ENCODE results near the gene ADRA1B. TPM values are rescaled to one million over a fixed set of nuclear protein-coding genes. Genes with fewer than 3 reads are reported as not detected.
A peak's percentile ranks its signal among the peaks of the same experiment; 100 is the strongest.

ADRA1B gene
- total RNA-seq, 1 donor = 0.36 TPM

GRCh38 chr5:159883522-159883950 is 32.7 kb upstream of the ADRA1B start:
- Histone ChIP-seq H4K20me1 (ENCODE audit: insufficient read depth, low read length) (no peaks in the 10 kb centered on the region), H3K4me3 (ENCODE audit: insufficient read depth, low read length) (no peak overlapping the region), H3K9me3 (ENCODE audit: low read depth, low read length) (no peaks in the 10 kb centered on the region), H3K79me2 (ENCODE audit: insufficient read depth, low read length) (no peaks in the 10 kb centered on the region), H3K4me2 (ENCODE audit: insufficient read depth, low read length) (no peak overlapping the region), H2AFZ (ENCODE audit: low read length) (no peak overlapping the region), H3K27ac (ENCODE audit: low read depth, low read length) (peak overlapping the region; percentile 29), H3K27me3 (ENCODE audit: insufficient read depth, low read length) (no peaks in the 10 kb centered on the region), H3K36me3 (ENCODE audit: insufficient read depth, low read length) (no peaks in the 10 kb centered on the region), H3K4me1 (ENCODE audit: insufficient read depth, low read length) (peaks cover 17% of the 10 kb centered on the region)
- DNase-seq (ENCODE audit: insufficient read length, low spot score, missing footprints) = peak; percentile 77
- no peak for TF ChIP-seq CTCF (IDR thresholded peaks at IDR 0.05; ENCODE audit: extremely low read depth, low read depth, low read length)

- no peaks in the 10 kb centered on the region for H3K79me2 ChIP-seq (ENCODE audit: insufficient read depth, low read length)
- H4K20me1 ChIP-seq (ENCODE audit: insufficient read depth, low read length) = no peaks in the 10 kb centered on the region
- H3K9me3 ChIP-seq (ENCODE audit: low read depth, low read length) = no peaks in the 10 kb centered on the region
- H3K4me1 ChIP-seq (ENCODE audit: insufficient read depth, low read length) = peaks cover 7% of the 10 kb centered on the region
- H3K27ac ChIP-seq (ENCODE audit: low read depth, low read length) = no peak overlapping the region
- no peaks in the 10 kb centered on the region for H3K27me3 ChIP-seq (ENCODE audit: insufficient read depth, low read length)
- TF ChIP-seq CTCF (IDR thresholded peaks at IDR 0.05; ENCODE audit: extremely low read depth, low read depth, low read length) = no peak
- no peak overlapping the region for H3K4me2 ChIP-seq (ENCODE audit: insufficient read depth, low read length)
- no peak overlapping the region for H3K4me3 ChIP-seq (ENCODE audit: insufficient read depth, low read length)
- H2AFZ ChIP-seq (ENCODE audit: low read length) = no peak overlapping the region
- no peaks in the 10 kb centered on the region for H3K36me3 ChIP-seq (ENCODE audit: insufficient read depth, low read length)
- no peak for DNase-seq (ENCODE audit: insufficient read length, low spot score, missing footprints)
These were observed 31.2 kb upstream of the ADRA1B start for GRCh38 chr5:159884917-159885620.

GRCh38 chr5:159886296-159886695 is 30.0 kb upstream of the ADRA1B start:
- no peaks in the 10 kb centered on the region for H4K20me1 ChIP-seq (ENCODE audit: insufficient read depth, low read length)
- no peaks in the 10 kb centered on the region for H3K9me3 ChIP-seq (ENCODE audit: low read depth, low read length)
- TF ChIP-seq CTCF (IDR thresholded peaks at IDR 0.05; ENCODE audit: extremely low read depth, low read depth, low read length) = no peak
- H3K79me2 ChIP-seq (ENCODE audit: insufficient read depth, low read length) = no peaks in the 10 kb centered on the region
- no peak overlapping the region for H3K4me2 ChIP-seq (ENCODE audit: insufficient read depth, low read length)
- H3K4me1 ChIP-seq (ENCODE audit: insufficient read depth, low read length) = peaks cover 7% of the 10 kb centered on the region
- no peak overlapping the region for H3K27ac ChIP-seq (ENCODE audit: low read depth, low read length)
- no peaks in the 10 kb centered on the region for H3K36me3 ChIP-seq (ENCODE audit: insufficient read depth, low read length)
- no peak for DNase-seq (ENCODE audit: insufficient read length, low spot score, missing footprints)
- H3K4me3 ChIP-seq (ENCODE audit: insufficient read depth, low read length) = no peak overlapping the region
- no peaks in the 10 kb centered on the region for H3K27me3 ChIP-seq (ENCODE audit: insufficient read depth, low read length)
- H2AFZ ChIP-seq (ENCODE audit: low read length) = no peak overlapping the region

GRCh38 chr5:159887050-159887449 is 29.2 kb upstream of the ADRA1B start:
- Histone ChIP-seq H3K27me3 (ENCODE audit: insufficient read depth, low read length) (no peaks in the 10 kb centered on the region), H3K9me3 (ENCODE audit: low read depth, low read length) (no peaks in the 10 kb centered on the region), H3K4me1 (ENCODE audit: insufficient read depth, low read length) (peaks cover 7% of the 10 kb centered on the region), H3K27ac (ENCODE audit: low read depth, low read length) (no peak overlapping the region), H2AFZ (ENCODE audit: low read length) (no peak overlapping the region), H3K4me2 (ENCODE audit: insufficient read depth, low read length) (no peak overlapping the region), H3K4me3 (ENCODE audit: insufficient read depth, low read length) (no peak overlapping the region), H3K79me2 (ENCODE audit: insufficient read depth, low read length) (no peaks in the 10 kb centered on the region), H3K36me3 (ENCODE audit: insufficient read depth, low read length) (no peaks in the 10 kb centered on the region), H4K20me1 (ENCODE audit: insufficient read depth, low read length) (no peaks in the 10 kb centered on the region)
- no peak for DNase-seq (ENCODE audit: insufficient read length, low spot score, missing footprints)
- TF ChIP-seq CTCF (IDR thresholded peaks at IDR 0.05; ENCODE audit: extremely low read depth, low read depth, low read length) = no peak

All from osteoblast (primary cell).